Liver (tissue), 3 donors: Measurements from ENCODE around the gene ZNF358.

Experiments
- ATF3 ChIP-seq: IDR thresholded peaks from 2 replicates; pipeline ENCODE4 v1.6.1; 2016; ENCODE audit warnings: antibody characterized with exemption
- EGR1 ChIP-seq, 2 donors: IDR thresholded peaks; 2 replicates each; pipeline ENCODE4 v1.6.1; 2016 to 2018; ENCODE audit warnings: antibody characterized with exemption in 2 of 2, low read depth in 2 of 2
- NR2F2 ChIP-seq: IDR thresholded peaks from 2 replicates; pipeline ENCODE4 v1.6.1; 2016; ENCODE audit warnings: antibody characterized with exemption
- RAD21 ChIP-seq, 2 donors: IDR thresholded peaks; 2 replicates each; pipeline ENCODE4 v1.6.1; 2016; ENCODE audit warnings: antibody characterized with exemption in 2 of 2, mild to moderate bottlenecking in 2 of 2
- TF ChIP-seq, protein P1 (sequence below): IDR thresholded peaks from 2 replicates; pipeline ENCODE4 v1.6.1; 2016; ENCODE audit warnings: antibody characterized with exemption, mild to moderate bottlenecking
- TF ChIP-seq, protein P2 (sequence below): fragments of 150-350 bp; IDR thresholded peaks from 2 replicates; pipeline ENCODE4 v1.5.1; 2017; ENCODE audit warnings: improper control_type of control experiment, low read depth, low read length; ENCODE audit not compliant: missing input control
- TF ChIP-seq, protein P3 (sequence below): IDR thresholded peaks from 2 replicates; pipeline ENCODE4 v1.6.1; 2016; ENCODE audit warnings: antibody characterized with exemption
- TF ChIP-seq, protein P4 (sequence below): IDR thresholded peaks from 2 replicates; pipeline ENCODE4 v1.6.1; 2016; ENCODE audit warnings: antibody characterized with exemption
- donor health status: healthy.
- donor health status: healthy.

DNA sequence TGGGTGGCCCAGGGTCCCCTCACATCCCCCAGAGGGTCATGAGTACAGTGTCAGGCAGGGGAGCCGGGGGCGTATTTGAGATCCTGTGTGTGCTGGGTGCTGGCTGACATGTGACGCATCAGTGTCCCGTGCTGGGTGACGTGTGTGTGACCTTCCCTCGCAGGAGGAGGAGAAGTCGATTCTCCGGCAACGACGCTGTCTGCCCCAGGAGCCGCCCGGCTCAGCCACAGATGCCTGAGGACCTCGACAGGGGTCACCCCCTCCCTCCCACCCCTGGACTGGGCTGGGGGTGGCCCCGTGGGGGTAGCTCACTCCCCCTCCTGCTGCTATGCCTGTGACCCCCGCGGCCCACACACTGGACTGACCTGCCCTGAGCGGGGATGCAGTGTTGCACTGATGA lies 45.4 kb downstream of the ZNF358 start:
- TF ChIP-seq, protein P1, sequence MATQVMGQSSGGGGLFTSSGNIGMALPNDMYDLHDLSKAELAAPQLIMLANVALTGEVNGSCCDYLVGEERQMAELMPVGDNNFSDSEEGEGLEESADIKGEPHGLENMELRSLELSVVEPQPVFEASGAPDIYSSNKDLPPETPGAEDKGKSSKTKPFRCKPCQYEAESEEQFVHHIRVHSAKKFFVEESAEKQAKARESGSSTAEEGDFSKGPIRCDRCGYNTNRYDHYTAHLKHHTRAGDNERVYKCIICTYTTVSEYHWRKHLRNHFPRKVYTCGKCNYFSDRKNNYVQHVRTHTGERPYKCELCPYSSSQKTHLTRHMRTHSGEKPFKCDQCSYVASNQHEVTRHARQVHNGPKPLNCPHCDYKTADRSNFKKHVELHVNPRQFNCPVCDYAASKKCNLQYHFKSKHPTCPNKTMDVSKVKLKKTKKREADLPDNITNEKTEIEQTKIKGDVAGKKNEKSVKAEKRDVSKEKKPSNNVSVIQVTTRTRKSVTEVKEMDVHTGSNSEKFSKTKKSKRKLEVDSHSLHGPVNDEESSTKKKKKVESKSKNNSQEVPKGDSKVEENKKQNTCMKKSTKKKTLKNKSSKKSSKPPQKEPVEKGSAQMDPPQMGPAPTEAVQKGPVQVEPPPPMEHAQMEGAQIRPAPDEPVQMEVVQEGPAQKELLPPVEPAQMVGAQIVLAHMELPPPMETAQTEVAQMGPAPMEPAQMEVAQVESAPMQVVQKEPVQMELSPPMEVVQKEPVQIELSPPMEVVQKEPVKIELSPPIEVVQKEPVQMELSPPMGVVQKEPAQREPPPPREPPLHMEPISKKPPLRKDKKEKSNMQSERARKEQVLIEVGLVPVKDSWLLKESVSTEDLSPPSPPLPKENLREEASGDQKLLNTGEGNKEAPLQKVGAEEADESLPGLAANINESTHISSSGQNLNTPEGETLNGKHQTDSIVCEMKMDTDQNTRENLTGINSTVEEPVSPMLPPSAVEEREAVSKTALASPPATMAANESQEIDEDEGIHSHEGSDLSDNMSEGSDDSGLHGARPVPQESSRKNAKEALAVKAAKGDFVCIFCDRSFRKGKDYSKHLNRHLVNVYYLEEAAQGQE = no peak
- TF ChIP-seq, protein P2, sequence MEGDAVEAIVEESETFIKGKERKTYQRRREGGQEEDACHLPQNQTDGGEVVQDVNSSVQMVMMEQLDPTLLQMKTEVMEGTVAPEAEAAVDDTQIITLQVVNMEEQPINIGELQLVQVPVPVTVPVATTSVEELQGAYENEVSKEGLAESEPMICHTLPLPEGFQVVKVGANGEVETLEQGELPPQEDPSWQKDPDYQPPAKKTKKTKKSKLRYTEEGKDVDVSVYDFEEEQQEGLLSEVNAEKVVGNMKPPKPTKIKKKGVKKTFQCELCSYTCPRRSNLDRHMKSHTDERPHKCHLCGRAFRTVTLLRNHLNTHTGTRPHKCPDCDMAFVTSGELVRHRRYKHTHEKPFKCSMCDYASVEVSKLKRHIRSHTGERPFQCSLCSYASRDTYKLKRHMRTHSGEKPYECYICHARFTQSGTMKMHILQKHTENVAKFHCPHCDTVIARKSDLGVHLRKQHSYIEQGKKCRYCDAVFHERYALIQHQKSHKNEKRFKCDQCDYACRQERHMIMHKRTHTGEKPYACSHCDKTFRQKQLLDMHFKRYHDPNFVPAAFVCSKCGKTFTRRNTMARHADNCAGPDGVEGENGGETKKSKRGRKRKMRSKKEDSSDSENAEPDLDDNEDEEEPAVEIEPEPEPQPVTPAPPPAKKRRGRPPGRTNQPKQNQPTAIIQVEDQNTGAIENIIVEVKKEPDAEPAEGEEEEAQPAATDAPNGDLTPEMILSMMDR = no peak
- TF ChIP-seq, protein P3, sequence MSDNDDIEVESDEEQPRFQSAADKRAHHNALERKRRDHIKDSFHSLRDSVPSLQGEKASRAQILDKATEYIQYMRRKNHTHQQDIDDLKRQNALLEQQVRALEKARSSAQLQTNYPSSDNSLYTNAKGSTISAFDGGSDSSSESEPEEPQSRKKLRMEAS = no peak
- no peak for TF ChIP-seq EGR1 (IDR thresholded peaks at IDR 0.05; ENCODE audit: low read depth in 2 of 2)
- no peak for TF ChIP-seq NR2F2
- no peak for TF ChIP-seq RAD21 (IDR thresholded peaks at IDR 0.05)
- TF ChIP-seq, protein P4, sequence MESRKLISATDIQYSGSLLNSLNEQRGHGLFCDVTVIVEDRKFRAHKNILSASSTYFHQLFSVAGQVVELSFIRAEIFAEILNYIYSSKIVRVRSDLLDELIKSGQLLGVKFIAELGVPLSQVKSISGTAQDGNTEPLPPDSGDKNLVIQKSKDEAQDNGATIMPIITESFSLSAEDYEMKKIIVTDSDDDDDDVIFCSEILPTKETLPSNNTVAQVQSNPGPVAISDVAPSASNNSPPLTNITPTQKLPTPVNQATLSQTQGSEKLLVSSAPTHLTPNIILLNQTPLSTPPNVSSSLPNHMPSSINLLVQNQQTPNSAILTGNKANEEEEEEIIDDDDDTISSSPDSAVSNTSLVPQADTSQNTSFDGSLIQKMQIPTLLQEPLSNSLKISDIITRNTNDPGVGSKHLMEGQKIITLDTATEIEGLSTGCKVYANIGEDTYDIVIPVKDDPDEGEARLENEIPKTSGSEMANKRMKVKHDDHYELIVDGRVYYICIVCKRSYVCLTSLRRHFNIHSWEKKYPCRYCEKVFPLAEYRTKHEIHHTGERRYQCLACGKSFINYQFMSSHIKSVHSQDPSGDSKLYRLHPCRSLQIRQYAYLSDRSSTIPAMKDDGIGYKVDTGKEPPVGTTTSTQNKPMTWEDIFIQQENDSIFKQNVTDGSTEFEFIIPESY = no peak
- TF ChIP-seq ATF3 = no peak
